Fibroblast of skin of left biceps (primary cell): Measurements from ENCODE around the gene TTC23L.

Experiments used
- DNase-seq, 2 experiments: peaks; one replicate each; pipeline ENCODE4 v3.0.0-alpha.2; 2013; ENCODE audit warnings: low read depth in 2 of 2

The TTC23L gene

GRCh38 chr5:34869256-34869655 lies 30.3 kb downstream of the TTC23L start:
- DNase-seq: no peak

GRCh38 chr5:34870382-34870781 lies 31.4 kb downstream of the TTC23L start:
- no peak for DNase-seq

DNA sequence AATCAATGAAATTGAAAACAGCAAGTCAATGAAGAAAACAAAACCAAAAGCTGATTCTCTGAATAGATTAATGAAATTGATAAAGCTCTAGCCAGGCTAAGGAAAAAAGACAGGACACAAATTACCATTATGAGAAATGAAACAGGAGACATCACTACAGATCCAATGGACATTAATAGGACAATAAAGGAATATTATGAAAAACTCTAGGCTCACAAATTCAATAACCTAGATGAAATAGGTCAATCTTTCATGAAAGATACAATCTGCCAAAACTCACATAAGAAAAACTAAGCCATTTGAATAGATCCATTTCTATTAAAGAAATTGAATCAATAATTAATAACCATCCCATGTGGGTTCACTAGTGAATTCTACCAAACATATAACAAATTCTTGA lies 37.3 kb downstream of the TTC23L start:
- DNase-seq: no peak

GRCh38 chr5:34881246-34881645 lies 42.3 kb downstream of the TTC23L start:
- no peak for DNase-seq

- DNase-seq: no peak
Measured at GRCh38 chr5:34886392-34887119, 47.6 kb downstream of the TTC23L start.

DNA sequence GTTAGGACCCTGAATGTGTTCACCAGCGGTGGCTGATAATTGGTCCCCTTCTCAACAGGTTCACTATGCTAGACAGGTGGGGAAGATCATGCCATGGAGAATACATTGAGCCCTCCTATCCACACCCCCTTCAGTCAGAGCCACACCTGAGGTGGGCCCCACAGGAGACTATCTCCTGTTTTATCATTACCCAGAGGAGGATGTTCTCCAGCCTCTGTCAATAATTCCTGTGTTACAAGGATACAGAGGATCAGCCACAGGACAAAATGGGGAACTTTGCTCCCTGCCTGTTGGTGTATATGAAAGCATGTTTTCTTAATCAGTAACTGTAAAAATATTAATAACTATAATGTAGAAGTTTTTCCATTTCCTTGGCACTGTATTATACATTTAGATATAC lies 50.4 kb downstream of the TTC23L start:
- no peak for DNase-seq

DNA sequence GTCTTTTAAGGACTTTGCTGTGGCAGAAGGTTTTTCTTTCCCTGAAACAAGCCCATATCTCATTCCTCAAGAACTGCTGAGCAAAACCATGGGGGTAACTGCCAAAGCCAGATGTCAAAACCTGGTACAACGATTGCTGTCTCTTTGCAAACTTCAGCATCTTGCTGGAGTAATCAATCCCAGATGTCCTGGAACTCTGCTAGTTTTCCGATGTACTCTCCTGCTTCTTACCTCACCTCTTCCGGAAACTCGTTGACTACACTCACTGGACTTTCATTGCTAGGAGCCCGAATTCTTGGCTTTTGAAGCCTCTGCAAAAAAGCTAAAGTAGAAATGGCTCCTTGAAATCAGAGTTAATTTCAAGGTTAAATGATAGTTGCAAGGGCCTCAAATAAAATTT lies 53.0 kb downstream of the TTC23L start:
- peak; percentile 95 to 96 for DNase-seq

- no peak for DNase-seq
Measured at GRCh38 chr5:34892414-34892813, 53.5 kb downstream of the TTC23L start.

DNA sequence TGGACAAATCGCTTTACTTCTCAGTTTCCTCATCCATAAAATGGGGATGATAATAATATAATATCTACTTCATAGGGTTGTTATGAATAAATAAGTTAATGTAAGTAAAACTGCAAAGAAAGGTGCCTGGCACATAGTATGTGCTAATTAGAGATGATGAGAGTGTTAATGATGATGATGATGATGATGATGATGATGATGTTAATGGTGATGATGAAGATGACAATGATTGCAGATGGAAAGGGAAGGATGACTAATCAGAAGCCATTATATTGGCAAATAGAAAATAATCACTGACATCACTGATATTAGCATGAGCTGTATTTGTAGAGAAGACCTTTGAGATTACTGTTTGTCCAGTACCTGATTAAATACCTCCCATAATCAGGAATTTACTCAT lies 55.8 kb downstream of the TTC23L start:
- no peak for DNase-seq

GRCh38 chr5:34895641-34896419 lies 56.9 kb downstream of the TTC23L start:
- DNase-seq: no peak

DNA sequence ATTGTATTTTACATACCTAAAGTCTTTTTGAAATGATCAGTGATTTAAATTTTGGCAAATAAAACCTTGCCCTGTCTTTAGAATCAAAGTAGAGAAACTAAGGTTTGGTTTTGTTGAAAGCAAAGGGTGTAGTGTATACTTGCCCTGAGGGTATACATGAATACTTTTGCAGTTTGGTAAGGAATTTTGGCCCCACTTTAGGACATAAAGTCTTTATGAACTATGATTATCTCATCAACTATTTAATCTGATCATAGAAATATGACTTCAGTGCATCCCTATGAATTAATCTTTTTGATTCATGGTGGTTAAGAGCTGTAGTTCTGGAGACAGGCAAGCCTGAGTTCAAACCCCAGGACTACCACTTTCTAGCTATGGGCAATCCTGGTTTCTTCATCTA lies 58.7 kb downstream of the TTC23L start:
- no peak for DNase-seq

GRCh38 chr5:34898258-34898895 lies 59.4 kb downstream of the TTC23L start:
- DNase-seq: peak; percentile 24 to 36

DNA sequence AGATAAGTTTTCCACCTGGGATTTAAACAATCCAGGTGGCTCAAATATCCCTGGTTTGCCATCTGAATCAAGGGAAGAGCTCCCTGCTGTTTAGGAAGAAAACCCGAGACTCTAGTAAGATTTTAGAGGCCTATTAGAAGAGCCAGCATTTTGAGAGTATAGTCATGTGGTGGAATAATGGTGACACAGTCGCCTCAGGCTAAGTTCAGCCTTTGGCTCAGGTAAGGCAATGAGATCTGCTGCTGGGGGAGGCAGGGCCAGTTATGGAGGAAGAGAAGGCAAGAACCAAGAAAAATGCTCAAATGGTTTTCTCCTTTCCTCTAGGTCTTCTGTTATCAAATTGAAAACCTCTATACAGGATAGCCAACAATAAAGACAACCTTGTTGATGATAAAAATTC lies 60.1 kb downstream of the TTC23L start:
- no peak for DNase-seq

- DNase-seq: no peak
Measured at GRCh38 chr5:34900652-34901051, 61.7 kb downstream of the TTC23L start.

- no peak for DNase-seq
Measured at GRCh38 chr5:34903260-34903659, 64.3 kb downstream of the TTC23L start.

- DNase-seq: no peak
Measured at GRCh38 chr5:34905564-34905963, 66.6 kb downstream of the TTC23L start.

DNA sequence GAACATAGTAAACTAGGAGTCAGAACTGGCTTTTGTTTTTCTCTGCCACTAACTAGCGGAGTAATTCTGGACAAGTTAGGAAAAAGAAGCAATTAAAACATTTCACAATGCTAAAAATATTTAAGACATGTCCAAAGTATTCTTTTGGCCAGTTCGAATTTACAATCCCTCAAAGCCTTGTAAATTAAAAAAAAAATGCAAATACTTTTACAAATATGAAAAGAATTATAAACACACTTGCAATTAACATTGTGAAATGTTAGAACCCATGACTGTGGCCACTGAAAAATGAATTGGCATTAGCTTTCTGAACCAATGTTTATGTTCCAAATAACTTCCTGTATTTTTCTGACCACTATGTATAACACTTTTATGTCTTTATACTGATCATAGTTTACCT lies 74.1 kb downstream of the TTC23L start:
- peak; percentile 21 to 28 for DNase-seq

DNA sequence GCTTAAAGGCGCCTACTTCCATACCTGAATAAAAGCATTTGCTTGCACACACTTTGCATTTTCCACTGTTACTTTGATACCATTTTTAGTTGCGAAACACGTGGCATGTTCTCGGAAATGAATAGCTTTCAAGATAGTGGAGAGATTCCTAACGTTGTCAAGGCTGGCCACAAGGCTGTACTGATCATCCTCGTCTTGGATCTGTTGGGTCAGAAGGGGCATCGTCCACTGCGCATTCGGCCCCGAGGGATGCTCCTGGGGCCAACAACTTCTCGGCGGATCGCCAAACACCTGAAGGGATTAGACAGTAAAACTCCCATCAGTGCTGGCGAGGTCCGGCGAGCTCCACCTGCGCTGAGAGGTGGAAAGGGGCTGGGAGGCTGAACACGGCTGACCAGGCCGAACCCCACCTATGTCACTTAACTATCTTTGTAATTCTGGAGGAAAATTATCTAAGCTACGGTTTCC lies 75.7 kb downstream of the TTC23L start:
- DNase-seq: no peak

GRCh38 chr5:34915139-34915855 lies 76.3 kb downstream of the TTC23L start, which contains the start of the genes BRIX1 and RAD1:
Gene BRIX1 (plus strand): TSS chr5:34915711. CDS start chr5:34915739, 28 bp downstream.
Gene RAD1 (minus strand): TSS chr5:34915504. CDS start chr5:34914892, 612 bp downstream.
- peak; percentile 88 to 90 for DNase-seq

DNA sequence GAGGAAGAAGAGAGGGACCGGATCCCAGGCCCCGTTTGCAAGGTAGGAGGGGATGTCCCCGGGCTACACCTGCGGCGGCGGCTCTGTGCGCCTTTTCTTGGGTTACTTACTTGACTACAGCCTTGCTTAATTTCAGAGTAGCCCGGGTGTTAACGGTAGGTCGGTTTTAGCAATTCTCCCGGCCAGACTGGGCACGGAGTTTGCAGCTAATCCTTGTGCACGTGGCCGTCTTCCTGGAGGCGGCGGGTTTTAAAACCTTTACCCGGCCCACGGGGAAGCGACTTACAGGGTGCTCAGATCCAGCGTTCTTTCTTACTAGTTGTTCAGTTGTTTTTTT lies 76.9 kb downstream of the TTC23L start:
- DNase-seq: no peak

DNA sequence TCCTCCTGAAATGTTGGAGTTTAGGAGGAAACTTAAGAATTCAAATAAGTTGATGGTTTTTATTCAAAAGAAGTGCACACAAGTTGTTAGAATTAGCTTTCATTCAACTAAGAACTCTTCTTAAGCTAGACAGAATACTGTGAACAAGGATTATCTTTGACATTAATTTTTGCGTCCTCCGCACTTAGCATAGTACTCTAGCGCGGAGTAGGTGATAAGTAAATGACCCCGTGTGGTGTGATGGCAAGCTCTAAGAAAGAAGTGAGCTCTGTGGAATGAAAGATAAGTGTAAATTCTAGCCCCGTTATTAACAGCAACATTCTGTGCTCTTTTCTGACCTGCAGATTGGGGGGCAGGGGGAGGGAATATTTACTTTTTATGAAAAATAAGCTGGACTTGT lies 77.6 kb downstream of the TTC23L start:
- no peak for DNase-seq

GRCh38 chr5:34918025-34918424 lies 79.1 kb downstream of the TTC23L start:
- DNase-seq: no peak
